ENCODE results near the gene LPIN3. TPM values are rescaled to one million over a fixed set of nuclear protein-coding genes. Genes with fewer than 3 reads are reported as not detected.

Gene LPIN3
- total RNA-seq, 1 experiment from 2014 or later = 27.9 TPM

DNA sequence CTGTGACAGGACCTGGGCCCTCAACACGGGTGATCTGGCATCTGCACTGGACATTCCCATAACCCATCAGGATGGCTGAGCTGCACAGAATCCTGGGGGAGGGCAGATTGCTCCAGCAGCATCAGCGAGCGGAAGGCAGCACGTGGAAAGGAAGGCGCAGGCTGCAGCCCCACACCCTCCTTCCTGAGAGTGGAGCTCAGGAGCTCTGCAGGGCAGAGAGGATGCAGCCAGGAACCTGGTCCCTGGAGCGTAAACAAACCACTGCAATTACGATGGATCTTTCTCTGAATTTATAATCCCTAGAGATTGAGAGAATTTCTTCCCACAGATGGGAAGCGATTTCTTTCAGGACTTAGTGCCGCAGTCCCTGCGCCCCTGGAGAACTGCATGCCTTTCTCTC, 65.7 kb downstream of the LPIN3 start:
- no peaks in the 10 kb centered on the region for H3F3A ChIP-seq (ENCODE audit: low read length, unreplicated experiment)
- no peak for DNase-seq
- H3K27ac ChIP-seq (ENCODE audit: low read length) = no peak overlapping the region
- H2AFZ ChIP-seq (ENCODE audit: low read length) = no peak overlapping the region
- peaks cover 12% of the 10 kb centered on the region; the same call in 1 of the 2 replicates for H3K36me3 ChIP-seq (ENCODE audit: low read depth, low read length)
- no peaks in the 10 kb centered on the region for H3K79me2 ChIP-seq (ENCODE audit: low read length)
- intact Hi-C loops (cut with micrococcal nuclease) = no loop called here
- H3K9me3 ChIP-seq (ENCODE audit: low read length) = no peaks in the 10 kb centered on the region
- no TSS peak for BruUV-seq (replicated peaks)
- TF ChIP-seq EZH2phosphoT487 (IDR thresholded peaks at IDR 0.05; ENCODE audit: borderline replicate concordance, low read length) (no peak), EZH2 (IDR thresholded peaks at IDR 0.05; ENCODE audit: low read length, unreplicated experiment) (no peak)
- TF ChIP-seq, protein P1, sequence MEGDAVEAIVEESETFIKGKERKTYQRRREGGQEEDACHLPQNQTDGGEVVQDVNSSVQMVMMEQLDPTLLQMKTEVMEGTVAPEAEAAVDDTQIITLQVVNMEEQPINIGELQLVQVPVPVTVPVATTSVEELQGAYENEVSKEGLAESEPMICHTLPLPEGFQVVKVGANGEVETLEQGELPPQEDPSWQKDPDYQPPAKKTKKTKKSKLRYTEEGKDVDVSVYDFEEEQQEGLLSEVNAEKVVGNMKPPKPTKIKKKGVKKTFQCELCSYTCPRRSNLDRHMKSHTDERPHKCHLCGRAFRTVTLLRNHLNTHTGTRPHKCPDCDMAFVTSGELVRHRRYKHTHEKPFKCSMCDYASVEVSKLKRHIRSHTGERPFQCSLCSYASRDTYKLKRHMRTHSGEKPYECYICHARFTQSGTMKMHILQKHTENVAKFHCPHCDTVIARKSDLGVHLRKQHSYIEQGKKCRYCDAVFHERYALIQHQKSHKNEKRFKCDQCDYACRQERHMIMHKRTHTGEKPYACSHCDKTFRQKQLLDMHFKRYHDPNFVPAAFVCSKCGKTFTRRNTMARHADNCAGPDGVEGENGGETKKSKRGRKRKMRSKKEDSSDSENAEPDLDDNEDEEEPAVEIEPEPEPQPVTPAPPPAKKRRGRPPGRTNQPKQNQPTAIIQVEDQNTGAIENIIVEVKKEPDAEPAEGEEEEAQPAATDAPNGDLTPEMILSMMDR (conservative IDR thresholded peaks at IDR 0.05; ENCODE audit: low read depth, low read length) = no peak
- no peak overlapping the region for H3K9ac ChIP-seq (ENCODE audit: low read length)
- no peaks in the 10 kb centered on the region for H4K20me1 ChIP-seq (ENCODE audit: low read length)
- ChIA-PET CTCF (no interaction called here), POLR2A (ENCODE audit: unreplicated experiment) (no interaction called here)
- no peak overlapping the region for H3K4me3 ChIP-seq (ENCODE audit: low read length)
- no peaks in the 10 kb centered on the region for H3K9me2 ChIP-seq (replicated peaks; ENCODE audit: low read length)
- no peak for ATAC-seq
- no peaks in the 10 kb centered on the region for H3K27me3 ChIP-seq (ENCODE audit: low read length)
- H3K4me2 ChIP-seq (ENCODE audit: low read length) = no peak overlapping the region
- H3K4me1 ChIP-seq (ENCODE audit: insufficient read depth, low read length) = no peaks in the 10 kb centered on the region

DNA sequence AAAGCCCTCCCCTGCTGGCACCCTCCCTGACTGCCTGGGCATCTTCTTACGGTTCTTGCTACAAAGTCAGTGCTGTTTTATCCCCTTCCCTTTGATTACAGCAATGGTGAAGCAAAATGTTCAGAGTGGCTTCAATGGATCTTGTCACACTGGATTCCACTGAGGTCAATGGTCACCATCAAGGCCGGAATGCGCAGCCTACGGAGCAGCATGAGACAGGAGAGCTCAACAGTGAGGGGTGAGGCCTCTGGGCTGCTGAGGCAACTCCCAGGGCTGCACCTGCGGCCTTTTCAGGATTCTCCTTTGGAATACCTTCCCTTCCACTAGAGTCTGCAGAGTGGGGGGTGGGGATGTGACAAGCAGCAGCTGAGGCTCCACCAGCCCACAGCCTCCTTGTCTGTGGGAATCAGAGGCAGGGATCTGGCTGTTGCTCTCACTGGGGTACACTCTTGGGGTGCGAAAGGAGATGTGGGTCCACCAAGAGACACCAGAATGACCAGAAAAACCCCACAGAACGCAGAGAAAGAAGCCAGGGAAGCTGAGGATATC, 66.3 kb downstream of the LPIN3 start:
- Histone ChIP-seq H3K79me2 (ENCODE audit: low read length) (no peaks in the 10 kb centered on the region), H2AFZ (ENCODE audit: low read length) (no peak overlapping the region), H3K27ac (ENCODE audit: low read length) (no peak overlapping the region), H3K4me1 (ENCODE audit: insufficient read depth, low read length) (no peaks in the 10 kb centered on the region), H3K4me2 (ENCODE audit: low read length) (no peak overlapping the region), H3F3A (ENCODE audit: low read length, unreplicated experiment) (no peaks in the 10 kb centered on the region), H3K4me3 (ENCODE audit: low read length) (no peak overlapping the region), H3K9ac (ENCODE audit: low read length) (no peak overlapping the region), H3K36me3 (ENCODE audit: low read depth, low read length) (peaks cover 17% of the 10 kb centered on the region; the same call in 1 of the 2 replicates), H3K9me3 (ENCODE audit: low read length) (no peaks in the 10 kb centered on the region), H3K27me3 (ENCODE audit: low read length) (no peaks in the 10 kb centered on the region), H3K9me2 (replicated peaks; ENCODE audit: low read length) (no peaks in the 10 kb centered on the region), H4K20me1 (ENCODE audit: low read length) (no peaks in the 10 kb centered on the region)
- intact Hi-C loops (cut with micrococcal nuclease) = no loop called here
- BruUV-seq (replicated peaks) = no TSS peak
- DNase-seq = no peak
- TF ChIP-seq EZH2phosphoT487 (IDR thresholded peaks at IDR 0.05; ENCODE audit: borderline replicate concordance, low read length) = no peak
- TF ChIP-seq, protein P1 (conservative IDR thresholded peaks at IDR 0.05; ENCODE audit: low read depth, low read length) = no peak
- no peak for TF ChIP-seq EZH2 (IDR thresholded peaks at IDR 0.05; ENCODE audit: low read length, unreplicated experiment)
- ChIA-PET CTCF (no interaction called here), POLR2A (ENCODE audit: unreplicated experiment) (no interaction called here)
- no peak for ATAC-seq

DNA sequence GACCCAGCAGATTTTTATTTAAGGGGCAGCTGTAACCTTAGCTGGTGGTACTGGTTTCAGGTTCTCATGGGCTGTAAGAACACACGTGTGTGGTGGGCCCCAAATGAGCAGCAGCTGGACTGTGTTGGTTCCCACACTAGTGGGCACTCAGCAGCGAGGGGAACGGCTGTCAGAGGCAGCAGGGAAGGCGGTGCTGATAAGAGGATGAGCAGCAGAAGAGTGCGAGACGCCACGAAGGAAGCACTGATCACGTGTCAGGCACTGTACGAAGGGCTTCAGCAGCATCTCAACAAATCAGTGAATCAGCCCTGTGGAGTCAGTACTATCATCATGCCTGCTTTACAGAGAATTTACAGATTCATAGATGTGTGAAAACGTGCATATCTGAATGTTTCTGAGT, 67.0 kb downstream of the LPIN3 start:
- intact Hi-C loops (cut with micrococcal nuclease) = no loop called here
- Histone ChIP-seq H3K27me3 (ENCODE audit: low read length) (no peaks in the 10 kb centered on the region), H3K9me2 (replicated peaks; ENCODE audit: low read length) (no peaks in the 10 kb centered on the region), H3K4me3 (ENCODE audit: low read length) (no peak overlapping the region), H3K4me1 (ENCODE audit: insufficient read depth, low read length) (no peaks in the 10 kb centered on the region), H3K4me2 (ENCODE audit: low read length) (no peak overlapping the region), H3K79me2 (ENCODE audit: low read length) (no peaks in the 10 kb centered on the region), H2AFZ (ENCODE audit: low read length) (no peak overlapping the region), H4K20me1 (ENCODE audit: low read length) (no peaks in the 10 kb centered on the region), H3F3A (ENCODE audit: low read length, unreplicated experiment) (no peaks in the 10 kb centered on the region), H3K9ac (ENCODE audit: low read length) (no peak overlapping the region), H3K36me3 (ENCODE audit: low read depth, low read length) (peaks cover 17% of the 10 kb centered on the region; the same call in 1 of the 2 replicates), H3K27ac (ENCODE audit: low read length) (no peak overlapping the region), H3K9me3 (ENCODE audit: low read length) (no peaks in the 10 kb centered on the region)
- POLR2A ChIA-PET (ENCODE audit: unreplicated experiment) = no interaction called here
- ATAC-seq (no peak), DNase-seq (no peak)
- no TSS peak for BruUV-seq (replicated peaks)
- CTCF ChIA-PET = no interaction called here
- TF ChIP-seq, protein P1 (conservative IDR thresholded peaks at IDR 0.05; ENCODE audit: low read depth, low read length) = no peak
- TF ChIP-seq EZH2phosphoT487 (IDR thresholded peaks at IDR 0.05; ENCODE audit: borderline replicate concordance, low read length) = no peak
- TF ChIP-seq EZH2 (IDR thresholded peaks at IDR 0.05; ENCODE audit: low read length, unreplicated experiment) = no peak

Data from PC-3 (cell line).